Measurements from ENCODE around the gene SNRNP25. TPM values are rescaled to one million over a fixed set of nuclear protein-coding genes. Genes with fewer than 3 reads are reported as not detected.
A peak's percentile ranks its signal among the peaks of the same experiment; 100 is the strongest.

Gene SNRNP25
- total and polyA plus RNA-seq, 8 donors, result 19.1 to 51.5 (median 39.5) TPM

GRCh38 chr16:55571-56136, 2.0 kb downstream of the SNRNP25 start:
- Histone ChIP-seq H3K9me3 (no peaks in the 10 kb centered on the region), H3K4me1 (peaks cover 3 to 35% of the 10 kb centered on the region in 2 donors), H3K27ac (no peak overlapping the region), H3K36me3 (peaks cover 0 to 60% of the 10 kb centered on the region in 2 donors), H3K27me3 (no peaks in the 10 kb centered on the region), H3K4me3 (no peak overlapping the region)
- no peak for ATAC-seq
- peak in 1 of 4 donors; percentile 37 for DNase-seq
- TF ChIP-seq, protein P1, sequence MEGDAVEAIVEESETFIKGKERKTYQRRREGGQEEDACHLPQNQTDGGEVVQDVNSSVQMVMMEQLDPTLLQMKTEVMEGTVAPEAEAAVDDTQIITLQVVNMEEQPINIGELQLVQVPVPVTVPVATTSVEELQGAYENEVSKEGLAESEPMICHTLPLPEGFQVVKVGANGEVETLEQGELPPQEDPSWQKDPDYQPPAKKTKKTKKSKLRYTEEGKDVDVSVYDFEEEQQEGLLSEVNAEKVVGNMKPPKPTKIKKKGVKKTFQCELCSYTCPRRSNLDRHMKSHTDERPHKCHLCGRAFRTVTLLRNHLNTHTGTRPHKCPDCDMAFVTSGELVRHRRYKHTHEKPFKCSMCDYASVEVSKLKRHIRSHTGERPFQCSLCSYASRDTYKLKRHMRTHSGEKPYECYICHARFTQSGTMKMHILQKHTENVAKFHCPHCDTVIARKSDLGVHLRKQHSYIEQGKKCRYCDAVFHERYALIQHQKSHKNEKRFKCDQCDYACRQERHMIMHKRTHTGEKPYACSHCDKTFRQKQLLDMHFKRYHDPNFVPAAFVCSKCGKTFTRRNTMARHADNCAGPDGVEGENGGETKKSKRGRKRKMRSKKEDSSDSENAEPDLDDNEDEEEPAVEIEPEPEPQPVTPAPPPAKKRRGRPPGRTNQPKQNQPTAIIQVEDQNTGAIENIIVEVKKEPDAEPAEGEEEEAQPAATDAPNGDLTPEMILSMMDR (IDR thresholded peaks at IDR 0.05), result no peak
- intact Hi-C loops (cut with DNase I), result no loop called here

DNA sequence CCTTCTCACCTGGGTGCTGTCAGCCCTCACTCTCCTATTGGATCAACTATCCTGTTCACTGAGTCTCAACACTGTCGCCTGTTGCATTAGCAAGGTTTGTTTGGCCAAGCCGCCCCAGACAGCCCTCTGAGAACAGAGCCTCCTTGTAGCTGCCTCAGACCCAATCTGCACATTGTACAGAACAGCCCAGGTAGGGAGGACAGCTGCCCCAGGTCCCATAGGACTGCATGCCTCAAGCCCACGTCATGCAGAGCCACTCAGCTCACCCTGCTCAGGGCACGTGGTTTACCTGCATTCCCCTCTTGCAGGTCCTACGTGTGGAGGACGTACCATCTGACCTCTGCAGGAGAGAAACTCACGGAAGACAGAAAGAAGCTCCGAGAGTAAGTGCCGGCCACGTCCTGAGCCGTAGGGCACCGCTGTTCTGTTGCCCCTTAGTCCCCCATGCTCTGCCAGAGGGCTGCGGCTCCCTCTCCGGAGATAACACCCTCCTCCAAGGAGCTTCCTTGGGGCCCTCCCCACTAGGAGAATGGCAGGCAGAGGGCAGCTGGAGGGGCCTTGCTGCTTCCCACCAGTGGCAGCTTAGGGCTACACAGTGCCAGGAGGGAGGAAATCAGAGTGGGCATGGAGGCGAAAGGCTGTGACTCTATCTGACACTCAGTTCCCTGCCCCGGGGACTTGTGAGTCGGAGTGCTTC, 2.8 kb downstream of the SNRNP25 start:
- H3K36me3 ChIP-seq, result peaks cover 0 to 60% of the 10 kb centered on the region in 2 donors
- H3K4me1 ChIP-seq, result peaks cover 3 to 27% of the 10 kb centered on the region in 2 donors
- ATAC-seq, result no peak
- H3K27ac ChIP-seq, result no peak overlapping the region
- no peaks in the 10 kb centered on the region for H3K9me3 ChIP-seq
- H3K4me3 ChIP-seq, result no peak overlapping the region
- no peaks in the 10 kb centered on the region for H3K27me3 ChIP-seq
- TF ChIP-seq, protein P1 (IDR thresholded peaks at IDR 0.05), result no peak
- intact Hi-C loops (cut with DNase I), result no loop called here
- peak in 1 of 4 donors; percentile 58 for DNase-seq

- ATAC-seq (no peak), DNase-seq (peak in 1 of 4 donors; percentile 31)
- TF ChIP-seq, protein P1 (IDR thresholded peaks at IDR 0.05), result no peak
- H3K4me1 ChIP-seq, result peaks cover 0 to 15% of the 10 kb centered on the region in 2 donors
- intact Hi-C loops (cut with DNase I), result no loop called here
- no peaks in the 10 kb centered on the region for H3K9me3 ChIP-seq
- peaks cover 0 to 74% of the 10 kb centered on the region in 2 donors for H3K36me3 ChIP-seq
- no peak overlapping the region for H3K4me3 ChIP-seq
- H3K27me3 ChIP-seq, result no peaks in the 10 kb centered on the region
- no peak overlapping the region for H3K27ac ChIP-seq
Measured at GRCh38 chr16:57711-58110, 4.1 kb downstream of the SNRNP25 start.

- H3K4me1 ChIP-seq, result peaks cover 0 to 9% of the 10 kb centered on the region in 2 donors
- H3K4me3 ChIP-seq, result no peak overlapping the region
- H3K36me3 ChIP-seq, result peaks cover 0 to 84% of the 10 kb centered on the region in 2 donors
- H3K9me3 ChIP-seq, result no peaks in the 10 kb centered on the region
- no peak for ATAC-seq
- H3K27me3 ChIP-seq, result no peaks in the 10 kb centered on the region
- DNase-seq, result peak in 1 of 4 donors; percentile 43
- TF ChIP-seq, protein P1 (IDR thresholded peaks at IDR 0.05), result no peak
- H3K27ac ChIP-seq, result no peak overlapping the region
- intact Hi-C loops (cut with DNase I), result no loop called here
Measured at GRCh38 chr16:58491-59439, 5.1 kb downstream of the SNRNP25 start.

Data from left lung (tissue), 10 donors.